GM21717 (cell line): Measurements from ENCODE around the gene SEMA3A.

Experiments
- ATAC-seq: cut with Tn5 transposase; IDR thresholded peaks from one replicate; pipeline ENCODE4 v1.9.1; 2021; ENCODE audit warnings: mild to moderate bottlenecking, moderate library complexity; ENCODE audit not compliant: unreplicated experiment

The SEMA3A gene

DNA sequence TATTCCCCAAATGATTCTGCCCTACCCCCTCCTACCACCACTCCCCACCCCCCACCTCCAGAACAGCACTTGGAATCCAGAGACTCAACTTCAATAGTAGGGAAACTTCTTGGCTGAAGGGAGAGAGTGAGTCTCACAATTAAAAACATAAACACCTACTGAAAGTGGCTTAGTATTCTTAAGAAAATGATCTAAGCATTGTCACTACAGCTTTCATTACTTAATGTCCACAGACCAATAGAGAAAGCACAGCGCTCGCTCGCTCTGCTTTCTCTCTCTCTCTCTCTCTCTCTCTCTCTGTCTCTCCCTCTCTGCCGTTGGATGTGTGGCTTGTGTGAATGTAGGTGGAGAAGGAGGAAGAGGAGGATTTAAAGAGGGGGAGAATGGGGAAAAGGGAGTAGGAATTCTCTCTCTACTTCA is 1.5 kb upstream of the SEMA3A start:
- no peak for ATAC-seq

DNA sequence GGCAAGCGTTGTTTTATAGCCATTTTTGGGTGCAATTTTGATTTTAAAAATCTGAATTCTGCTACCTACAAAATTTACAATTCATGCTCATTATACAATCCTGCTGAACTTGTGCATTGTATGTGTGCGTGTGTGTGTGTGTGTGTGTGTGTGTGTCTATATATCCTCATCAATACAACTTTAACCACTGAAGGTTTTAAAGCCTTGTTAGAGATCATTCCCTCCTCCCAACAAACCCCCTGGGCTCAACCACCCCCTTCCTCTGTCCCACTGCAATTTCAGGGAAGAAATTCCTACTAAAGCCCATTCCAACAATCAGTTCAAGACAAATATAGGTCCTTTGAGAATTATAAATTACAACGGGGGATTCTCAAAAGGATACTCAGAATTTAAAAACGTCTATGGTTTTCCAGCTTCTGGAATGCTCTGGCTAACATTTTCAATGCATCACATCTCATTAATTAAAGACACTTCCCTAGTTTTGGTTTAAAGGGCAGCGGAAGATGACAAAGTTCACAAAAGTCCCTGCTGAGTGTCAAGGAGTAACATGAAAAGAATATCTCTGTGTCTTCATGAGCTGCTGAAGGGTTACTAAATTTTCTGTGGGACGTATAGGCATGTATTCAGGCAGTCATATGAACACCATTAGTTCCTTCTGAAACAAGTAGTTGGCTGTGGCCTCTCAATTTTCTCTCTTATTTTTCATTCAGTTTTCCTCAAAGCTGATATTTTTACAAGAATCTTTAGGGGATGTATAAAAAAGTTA is 889 bp upstream of the SEMA3A start:
- no peak for ATAC-seq

DNA sequence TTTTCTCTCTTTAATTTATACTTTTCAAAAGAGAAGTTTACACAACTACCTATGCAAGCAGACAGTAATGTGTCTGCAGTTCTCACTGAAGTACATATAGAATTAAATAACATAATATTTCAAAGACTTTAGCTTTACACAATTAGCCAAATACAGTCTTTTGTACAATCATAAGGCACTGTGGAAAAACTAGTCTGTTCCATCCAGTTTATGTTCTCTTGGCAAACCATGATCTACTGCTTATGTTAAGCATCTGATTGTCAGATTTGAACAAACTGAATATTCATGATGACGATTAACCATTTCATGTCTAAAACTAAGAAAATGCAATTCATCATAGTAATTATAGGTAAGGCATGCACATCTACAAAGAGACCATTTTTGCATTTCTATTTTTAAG is 842 bp downstream of the SEMA3A start:
- ATAC-seq = no peak

DNA sequence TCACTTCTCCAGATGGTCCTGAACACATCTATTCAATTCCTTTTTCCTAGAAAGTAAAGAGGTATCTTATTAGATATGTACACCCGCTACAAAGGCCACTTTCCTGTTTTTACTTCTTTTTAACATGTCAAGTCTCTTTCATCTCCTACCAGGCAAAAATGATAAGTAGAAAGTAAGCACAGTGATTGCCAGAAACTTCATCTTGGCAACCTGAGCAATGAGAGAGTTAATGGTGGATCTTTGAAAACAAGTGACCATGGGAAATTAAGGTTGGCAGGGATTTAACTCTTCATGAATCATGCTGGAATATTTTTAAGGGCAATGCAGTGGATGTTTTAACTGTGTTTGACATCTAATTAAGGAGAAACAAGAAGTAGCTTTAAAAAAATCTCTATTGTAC is 2.7 kb downstream of the SEMA3A start:
- ATAC-seq = no peak

DNA sequence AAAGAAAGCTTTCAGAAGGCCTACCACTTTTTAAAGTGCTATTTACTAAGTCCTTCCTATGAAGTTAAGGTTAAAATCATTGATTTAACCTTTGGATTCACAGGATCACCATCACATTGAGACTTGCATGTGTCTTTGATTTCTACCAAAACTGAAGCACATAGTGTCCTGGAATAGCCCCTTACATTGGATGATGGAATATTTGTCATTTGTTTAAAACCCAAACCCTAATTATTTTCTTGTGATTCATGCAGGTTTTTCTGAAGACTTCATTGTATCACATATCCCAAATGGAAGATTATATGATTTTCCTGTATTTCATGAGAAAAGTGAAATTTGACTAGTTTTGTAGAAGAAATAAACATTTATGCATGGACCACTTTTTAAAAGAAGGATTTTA is 3.3 kb downstream of the SEMA3A start:
- ATAC-seq = no peak

DNA sequence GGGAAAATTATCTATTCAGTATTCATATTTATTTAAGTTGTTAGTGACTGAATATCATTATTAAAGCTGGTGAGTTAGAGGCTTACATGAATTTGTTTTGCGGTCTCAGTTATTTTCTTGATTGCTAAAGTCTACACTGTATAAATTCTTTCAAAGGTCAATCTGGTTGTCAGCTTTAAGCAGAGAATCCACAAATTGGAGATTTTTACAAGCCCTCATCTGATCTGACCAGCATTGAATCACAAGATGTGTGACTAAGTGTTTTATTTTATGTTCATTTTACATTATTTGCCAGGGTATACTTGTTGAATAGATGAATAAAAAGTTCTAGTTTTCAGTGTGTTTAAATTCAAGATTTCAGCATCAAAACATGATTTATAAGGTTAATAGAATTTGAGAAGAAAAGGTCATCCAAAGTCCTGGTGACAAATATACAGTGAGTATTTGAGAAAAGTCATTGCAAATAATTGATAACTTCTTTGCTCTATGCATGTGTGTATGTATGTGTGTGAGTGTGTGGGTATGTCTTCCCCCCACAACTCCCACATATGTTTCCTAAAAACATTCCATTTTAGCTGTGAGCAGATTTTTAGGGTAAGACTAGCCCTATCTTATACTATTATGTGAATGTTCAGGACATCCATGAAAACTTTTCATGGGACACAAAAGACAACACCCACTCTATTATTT is 4.4 kb downstream of the SEMA3A start:
- ATAC-seq = no peak

DNA sequence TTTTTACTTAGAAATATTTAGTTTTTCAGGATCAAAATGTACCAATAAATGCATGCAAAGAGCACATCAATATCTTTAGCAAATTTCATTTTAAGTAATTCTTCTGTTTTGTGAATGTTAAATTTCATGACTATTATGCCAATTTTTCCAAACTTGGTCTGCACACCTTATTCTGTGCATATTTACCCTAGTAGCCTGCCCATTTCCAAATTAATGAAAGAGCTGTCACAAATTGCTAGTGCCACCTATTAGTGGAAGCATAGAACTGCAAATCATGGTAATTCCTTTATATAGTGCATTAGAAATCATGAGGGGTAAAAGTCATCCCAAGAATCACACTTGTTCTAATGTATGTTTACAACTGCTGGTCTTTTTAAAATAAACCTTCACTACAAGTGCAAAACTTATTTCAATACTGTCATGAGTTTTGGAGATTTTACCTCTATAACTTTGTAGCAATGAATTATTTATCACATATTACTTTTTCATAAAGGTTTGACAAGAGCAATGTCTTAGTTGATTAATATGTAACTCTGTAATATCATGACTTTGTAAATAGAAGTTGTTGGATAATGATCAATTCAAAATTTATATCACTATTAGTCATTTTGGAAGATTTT is 5.7 kb downstream of the SEMA3A start:
- ATAC-seq = no peak

DNA sequence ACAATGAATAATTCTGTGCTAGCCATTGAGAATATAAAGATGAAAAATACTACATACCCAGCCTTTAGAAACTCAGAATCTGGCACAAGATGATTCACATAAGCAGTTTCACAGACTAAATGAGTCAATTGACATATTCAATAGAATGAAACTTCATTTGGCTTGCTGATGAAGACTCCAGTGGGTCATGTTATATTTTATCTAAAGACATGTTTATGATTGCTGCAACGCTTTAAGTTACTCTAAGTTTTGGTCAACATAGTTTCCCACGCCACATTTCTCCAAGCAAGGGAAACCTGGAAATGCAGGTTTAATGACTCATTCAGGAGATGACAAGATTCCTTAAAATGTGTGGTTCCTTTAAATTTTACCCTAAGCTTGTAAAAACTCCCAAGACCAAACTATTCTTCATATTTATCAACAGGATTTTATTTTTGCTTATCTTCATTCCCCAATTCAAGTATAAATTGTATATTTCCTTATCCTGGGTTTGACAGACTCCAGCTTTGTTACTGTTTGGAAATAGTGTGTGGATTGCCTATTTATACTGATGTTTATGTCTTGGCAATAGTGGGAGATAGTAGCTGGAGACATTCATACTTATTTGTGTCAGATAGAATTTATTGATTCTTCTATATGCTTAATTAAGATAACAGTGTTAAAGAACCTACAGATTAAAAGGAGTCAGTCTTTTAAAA is 6.6 kb downstream of the SEMA3A start:
- no peak for ATAC-seq

DNA sequence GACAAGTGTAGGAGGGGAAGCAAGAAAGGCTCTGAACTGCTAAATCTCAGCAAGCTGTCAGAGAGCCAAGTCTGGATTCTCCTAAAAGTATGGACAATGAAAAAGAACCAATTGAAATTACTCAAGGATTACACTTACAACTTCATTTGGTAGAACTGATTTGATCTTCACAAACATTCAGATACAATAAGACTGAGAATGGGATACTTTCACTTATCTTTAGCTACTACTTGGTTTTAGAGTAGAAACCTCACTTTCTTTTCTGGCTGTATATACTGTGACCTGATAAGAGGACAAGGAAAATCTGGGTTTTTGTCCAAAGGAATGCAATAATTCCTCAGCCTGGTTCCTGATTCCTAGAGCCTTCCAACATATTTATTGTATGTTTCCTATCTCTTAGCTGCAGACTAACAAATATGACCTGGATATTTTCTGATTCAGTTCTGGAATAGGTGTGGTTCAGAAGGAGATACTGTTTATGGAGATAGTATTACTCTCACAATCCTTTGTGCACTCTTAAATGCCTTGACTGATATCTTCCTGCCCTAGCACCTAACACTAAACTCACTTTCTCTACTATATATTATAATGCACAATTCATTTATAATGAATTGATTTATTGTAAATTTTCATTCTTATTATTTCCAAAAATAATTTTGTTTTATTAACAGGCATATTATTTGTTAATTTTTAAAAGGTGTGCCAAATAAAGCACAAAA is 7.3 kb downstream of the SEMA3A start:
- no peak for ATAC-seq

DNA sequence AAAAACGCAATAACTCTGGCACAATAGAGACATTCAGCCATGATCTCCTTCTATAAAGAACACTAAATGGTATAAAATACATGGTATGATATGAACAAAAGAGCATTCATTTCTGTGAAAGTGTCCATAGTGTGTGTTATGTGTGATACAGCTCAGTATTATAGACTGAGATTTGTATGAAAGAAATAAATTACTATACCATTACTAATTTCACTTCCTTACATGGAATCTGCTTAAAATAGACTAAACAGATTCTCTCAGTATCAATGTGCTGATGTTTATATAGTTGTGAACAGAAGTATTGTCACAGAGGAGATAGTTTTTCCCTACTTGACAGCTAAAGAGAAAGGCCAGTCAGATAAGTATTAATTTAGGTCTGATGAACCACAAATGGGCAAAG is 10.8 kb downstream of the SEMA3A start:
- ATAC-seq = no peak

DNA sequence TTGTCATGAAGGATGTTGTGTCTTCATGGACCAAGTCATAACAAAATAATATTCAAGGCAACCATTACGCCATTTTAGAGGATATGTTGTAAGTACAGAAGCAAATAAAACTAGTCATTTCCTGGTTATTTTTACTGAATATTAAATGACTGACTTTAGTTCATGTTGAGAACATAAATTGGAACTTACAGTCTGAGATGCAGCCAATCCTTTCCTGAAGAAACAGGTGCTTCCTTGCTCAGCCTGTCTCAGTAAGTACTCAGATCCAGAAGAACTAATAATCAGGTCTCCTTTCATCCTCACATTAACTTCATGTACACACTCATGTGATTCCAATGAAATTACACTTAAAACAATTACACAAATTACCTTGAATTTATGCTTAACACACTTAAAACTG is 12.3 kb downstream of the SEMA3A start:
- no peak for ATAC-seq

DNA sequence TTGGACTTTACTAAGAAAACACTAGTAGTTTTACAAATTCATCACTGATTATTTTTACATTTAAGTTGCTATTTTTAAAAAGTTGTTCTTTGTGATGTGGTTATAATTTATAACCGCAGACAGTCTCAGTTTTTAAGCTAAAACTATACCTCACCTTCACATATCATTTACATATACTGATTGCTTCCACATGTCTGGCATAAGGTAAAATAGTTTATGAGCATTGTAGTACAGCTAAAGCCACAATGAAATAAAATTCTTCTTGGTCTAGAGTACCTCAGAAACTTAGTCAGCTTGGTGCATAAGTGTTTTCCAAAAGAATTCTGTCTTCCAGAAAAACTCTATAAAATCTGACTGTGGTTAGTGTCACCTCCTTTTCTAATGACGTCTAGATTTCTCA is 13.0 kb downstream of the SEMA3A start:
- ATAC-seq = no peak

DNA sequence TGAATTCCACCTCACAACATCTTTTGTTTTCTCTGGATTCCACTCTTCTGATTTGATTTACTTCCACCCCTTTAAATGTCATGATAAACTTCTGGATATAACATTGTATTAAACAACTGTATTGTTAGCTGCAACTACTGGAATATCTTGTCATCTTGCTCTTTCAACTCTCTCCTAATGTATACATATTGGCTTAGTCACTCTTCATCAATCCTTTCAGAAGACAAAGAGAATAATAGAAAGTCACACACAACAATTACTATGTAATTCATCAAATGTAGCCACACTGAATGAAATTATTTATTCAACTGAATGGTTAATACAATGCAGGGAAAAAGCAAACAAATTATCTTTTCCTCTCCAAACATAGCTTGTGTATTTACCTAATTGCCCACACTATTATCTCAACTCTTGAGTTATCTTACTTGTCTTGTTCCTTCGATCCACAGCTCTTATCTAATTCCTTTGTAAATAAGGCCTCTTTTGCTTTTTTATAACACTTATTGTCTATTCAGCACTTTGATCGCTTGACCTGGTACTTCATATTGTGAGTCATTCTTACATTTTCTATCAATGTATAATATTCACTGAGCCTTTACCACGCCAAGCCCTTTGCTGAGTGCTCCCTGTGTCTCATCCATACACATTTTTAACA is 16.7 kb downstream of the SEMA3A start:
- no peak for ATAC-seq

DNA sequence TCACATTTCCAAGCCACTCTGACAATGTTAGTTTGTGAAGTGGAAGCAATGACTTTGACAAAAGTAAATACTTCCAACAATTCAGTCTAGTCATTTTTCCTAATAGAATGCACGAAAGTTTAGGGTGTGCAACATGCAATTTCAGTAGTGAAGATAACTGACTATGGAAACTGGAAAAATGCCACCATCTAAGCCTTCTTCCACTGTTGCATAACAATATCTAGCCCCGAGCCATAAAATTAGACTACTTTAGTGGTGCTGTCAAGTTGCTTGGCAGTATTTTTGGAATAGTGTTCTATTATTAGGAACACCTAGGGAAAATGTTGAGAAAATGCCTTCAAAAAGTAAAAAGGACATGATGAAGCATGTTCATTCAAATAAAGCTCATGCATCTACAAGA is 17.9 kb downstream of the SEMA3A start:
- ATAC-seq = no peak

DNA sequence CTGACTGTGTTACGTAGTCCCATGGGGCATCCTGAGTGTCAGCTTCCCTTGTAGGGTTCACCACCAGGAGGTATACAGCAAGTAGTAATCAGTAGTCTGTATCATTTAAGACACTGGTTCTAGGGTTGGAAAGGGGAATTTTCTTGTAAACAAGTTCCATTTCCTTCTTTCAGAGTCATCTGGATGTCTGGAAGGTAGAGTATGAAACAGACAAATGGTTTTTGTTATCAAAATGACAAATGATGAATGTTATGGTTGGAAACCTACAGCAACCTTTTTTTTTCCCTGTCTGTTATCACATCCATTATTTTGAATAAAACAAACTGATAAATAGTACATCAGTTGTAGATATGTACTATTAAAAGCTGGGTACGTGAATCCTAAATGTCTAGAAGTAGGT is 19.1 kb downstream of the SEMA3A start:
- no peak for ATAC-seq

DNA sequence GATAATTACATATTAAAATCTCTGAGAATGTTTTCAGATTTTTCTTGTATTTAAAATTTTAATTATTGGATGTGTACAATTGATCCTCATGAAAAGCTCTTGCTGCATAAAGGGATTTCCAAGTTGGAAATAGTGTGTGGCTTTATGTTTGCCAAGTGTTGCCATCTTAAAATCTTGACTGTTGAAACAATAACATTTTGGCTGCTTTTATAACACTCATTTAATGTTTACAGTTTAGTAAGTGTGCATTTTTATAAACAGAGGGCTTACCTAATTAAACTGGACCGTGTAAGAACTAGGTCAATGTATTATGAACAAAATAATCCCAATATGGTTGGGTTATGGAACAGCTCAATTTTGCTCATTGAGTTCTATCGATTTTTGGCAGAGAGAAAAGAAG is 23.9 kb downstream of the SEMA3A start:
- no peak for ATAC-seq

DNA sequence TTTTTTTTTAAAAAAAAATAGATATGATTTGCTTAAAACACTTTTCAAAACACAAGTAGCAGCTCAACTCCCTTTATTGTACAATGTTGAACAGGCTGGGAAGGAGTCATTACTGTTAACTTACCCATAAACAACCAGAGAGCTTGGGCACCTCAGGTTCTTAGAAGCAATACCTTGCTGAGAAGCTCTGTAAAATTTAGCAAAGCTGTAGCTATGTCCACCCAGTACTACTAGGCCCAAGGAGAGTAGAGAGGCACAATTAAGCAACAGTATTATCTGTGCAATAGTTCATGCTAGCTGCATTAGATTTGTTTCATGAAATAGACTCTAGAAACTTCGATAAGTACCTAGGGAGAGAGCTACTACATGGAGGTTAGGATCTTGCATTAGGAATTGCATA is 32.0 kb downstream of the SEMA3A start:
- ATAC-seq = no peak

DNA sequence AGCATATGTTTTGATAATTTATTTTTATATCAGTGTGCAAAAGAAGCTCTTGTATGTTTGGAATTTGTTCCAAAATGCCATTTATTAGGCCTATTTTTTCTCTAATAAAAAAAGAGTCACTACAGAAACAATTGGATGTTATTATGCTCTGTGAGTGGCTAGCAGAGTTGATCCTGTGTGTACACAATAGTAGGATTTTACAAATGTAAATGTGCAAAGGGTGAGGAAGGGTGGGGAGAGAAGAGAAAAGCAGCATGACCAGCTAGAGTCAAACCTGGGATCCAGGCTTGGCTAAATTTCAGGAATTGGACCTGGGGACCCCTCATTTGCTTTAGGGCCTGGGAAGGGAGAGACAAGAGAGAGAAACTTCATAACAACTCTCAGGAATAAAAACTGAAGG is 32.5 kb downstream of the SEMA3A start:
- ATAC-seq = no peak

DNA sequence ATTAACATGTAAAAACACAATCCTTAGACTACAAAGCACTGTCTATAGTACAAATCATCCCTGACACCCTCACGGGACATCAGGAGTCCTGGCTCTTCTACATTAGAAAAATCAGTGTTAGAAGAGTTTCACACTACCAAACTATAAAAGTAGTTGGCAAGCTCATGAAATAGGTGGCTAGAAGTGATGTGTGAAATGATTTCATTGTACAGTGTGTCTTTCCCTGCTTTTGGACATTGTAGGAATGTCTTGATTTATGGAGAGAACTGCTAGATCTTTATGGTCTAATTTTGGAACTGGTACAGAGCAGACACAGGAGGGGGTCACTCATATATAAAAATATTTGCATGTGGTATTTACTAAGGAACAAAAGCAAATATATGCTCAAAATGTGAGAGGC is 33.2 kb downstream of the SEMA3A start:
- ATAC-seq = no peak

DNA sequence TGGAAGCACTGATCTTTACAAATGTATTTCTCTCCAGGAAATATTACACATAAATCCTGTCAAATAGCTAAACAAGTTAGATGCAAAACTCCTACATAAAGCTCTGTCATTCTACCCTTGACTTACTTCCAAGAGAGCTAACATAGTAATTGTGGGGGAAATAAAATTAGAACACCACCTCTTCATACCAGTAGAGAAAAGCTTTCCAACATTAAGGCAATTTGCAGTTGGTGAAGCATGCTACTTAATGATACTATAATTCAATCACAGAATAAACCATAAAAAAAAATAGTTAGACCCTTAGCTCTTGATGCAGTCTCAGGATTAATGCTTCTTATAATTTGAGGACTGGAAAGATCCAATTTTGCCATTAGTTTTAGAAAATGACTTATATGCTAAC is 35.2 kb downstream of the SEMA3A start:
- ATAC-seq = no peak

DNA sequence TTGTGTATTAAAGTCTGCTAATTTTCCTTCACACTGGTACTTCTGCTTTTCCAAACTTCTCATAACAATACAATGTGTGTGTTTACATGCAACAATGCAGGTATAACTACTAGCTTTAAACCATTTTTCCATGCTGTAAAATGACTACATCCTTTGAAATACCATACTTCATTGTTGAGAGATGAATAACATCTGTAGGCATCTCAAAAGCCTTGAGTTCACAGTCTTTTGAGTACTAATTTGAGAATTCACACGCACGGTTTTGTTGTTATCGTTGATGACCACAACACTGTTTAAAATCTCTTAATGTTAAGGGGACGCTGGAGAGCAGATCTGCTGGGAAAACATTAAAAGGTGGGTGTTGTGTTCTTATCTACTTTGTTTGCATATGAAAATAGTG is 37.4 kb downstream of the SEMA3A start:
- ATAC-seq = no peak
